ENCODE data around the gene DIO1.

The DIO1 gene

GRCh38 chr1:53894644-53895043 is 657 bp downstream of the DIO1 start:
- no peak for DNase-seq (ENCODE audit: low read depth, low spot score)

GRCh38 chr1:53895421-53895820 is 1.4 kb downstream of the DIO1 start:
- no peak for DNase-seq (ENCODE audit: low read depth, low spot score)

- DNase-seq (ENCODE audit: low read depth, low spot score) = no peak
Measured at GRCh38 chr1:53896635-53897229, 2.7 kb downstream of the DIO1 start.

GRCh38 chr1:53899206-53899628 is 5.2 kb downstream of the DIO1 start:
- DNase-seq (ENCODE audit: low read depth, low spot score) = no peak

GRCh38 chr1:53899708-53900107 is 5.7 kb downstream of the DIO1 start:
- no peak for DNase-seq (ENCODE audit: low read depth, low spot score)

GRCh38 chr1:53902235-53903138 is 8.5 kb downstream of the DIO1 start:
- DNase-seq (ENCODE audit: low read depth, low spot score) = no peak

GRCh38 chr1:53905509-53905908 is 11.5 kb downstream of the DIO1 start:
- no peak for DNase-seq (ENCODE audit: low read depth, low spot score)

GRCh38 chr1:53906121-53906520 is 12.1 kb downstream of the DIO1 start:
- no peak for DNase-seq (ENCODE audit: low read depth, low spot score)

GRCh38 chr1:53909946-53910345 is 16.0 kb downstream of the DIO1 start:
- no peak for DNase-seq (ENCODE audit: low read depth, low spot score)

GRCh38 chr1:53911442-53911841 is 17.5 kb downstream of the DIO1 start:
- DNase-seq (ENCODE audit: low read depth, low spot score) = no peak

GRCh38 chr1:53913352-53914033 is 19.5 kb downstream of the DIO1 start:
- DNase-seq (ENCODE audit: low read depth, low spot score) = no peak

- DNase-seq (ENCODE audit: low read depth, low spot score) = no peak
Measured at GRCh38 chr1:53918343-53918742, 24.4 kb downstream of the DIO1 start.

- no peak for DNase-seq (ENCODE audit: low read depth, low spot score)
Measured at GRCh38 chr1:53919675-53920066, 25.7 kb downstream of the DIO1 start.

- DNase-seq (ENCODE audit: low read depth, low spot score) = no peak
Measured at GRCh38 chr1:53927376-53927881, 33.4 kb downstream of the DIO1 start.

- DNase-seq (ENCODE audit: low read depth, low spot score) = no peak
Measured at GRCh38 chr1:53929246-53929960, 35.4 kb downstream of the DIO1 start.

- DNase-seq (ENCODE audit: low read depth, low spot score) = no peak
Measured at GRCh38 chr1:53930932-53931331, 36.9 kb downstream of the DIO1 start.

GRCh38 chr1:53931523-53931922 is 37.5 kb downstream of the DIO1 start:
- no peak for DNase-seq (ENCODE audit: low read depth, low spot score)

GRCh38 chr1:53934170-53934765 is 40.3 kb downstream of the DIO1 start:
- no peak for DNase-seq (ENCODE audit: low read depth, low spot score)

GRCh38 chr1:53936430-53936829 is 42.4 kb downstream of the DIO1 start:
- DNase-seq (ENCODE audit: low read depth, low spot score) = no peak

GRCh38 chr1:53938136-53938830 is 44.3 kb downstream of the DIO1 start:
- no peak for DNase-seq (ENCODE audit: low read depth, low spot score)
